ENCODE results near the gene LRRC7.

The LRRC7 gene

GRCh38 chr1:69645477-69645876, 77.8 kb downstream of the LRRC7 start:
- Histone ChIP-seq H3F3A (ENCODE audit: low read depth) (no peaks in the 10 kb centered on the region), H3K36me3 (ENCODE audit: insufficient read depth, low read length) (no peaks in the 10 kb centered on the region), H3K4me1 (ENCODE audit: insufficient read depth, low read length, poor library complexity, severe bottlenecking) (no peaks in the 10 kb centered on the region), H3K79me2 (ENCODE audit: insufficient read depth, low read length) (no peaks in the 10 kb centered on the region), H3K9me2 (replicated peaks; ENCODE audit: low read depth, low read length) (no peaks in the 10 kb centered on the region), H3K4me2 (ENCODE audit: low read depth, low read length, poor library complexity, severe bottlenecking) (no peak overlapping the region), H4K20me1 (ENCODE audit: insufficient read depth, low read length, poor library complexity, severe bottlenecking) (no peaks in the 10 kb centered on the region), H3K4me3 (ENCODE audit: low read length, poor library complexity, severe bottlenecking) (no peak overlapping the region), H3K9ac (ENCODE audit: low read depth, low read length, poor library complexity, severe bottlenecking) (no peak overlapping the region), H2AFZ (ENCODE audit: low read length) (no peak overlapping the region), H3K27me3 (ENCODE audit: insufficient read depth, low read length, poor library complexity, severe bottlenecking) (no peaks in the 10 kb centered on the region), H3K9me3 (ENCODE audit: insufficient read depth, low read depth, low read length) (no peaks in the 10 kb centered on the region)
- TF ChIP-seq CTCF (conservative IDR thresholded peaks at IDR 0.05; ENCODE audit: low read length) (no peak), EZH2phosphoT487 (IDR thresholded peaks at IDR 0.05; ENCODE audit: borderline replicate concordance) (no peak)

- Histone ChIP-seq H3K9ac (ENCODE audit: low read depth, low read length, poor library complexity, severe bottlenecking) (no peak overlapping the region), H3K9me3 (ENCODE audit: insufficient read depth, low read depth, low read length) (no peaks in the 10 kb centered on the region), H3K4me1 (ENCODE audit: insufficient read depth, low read length, poor library complexity, severe bottlenecking) (no peaks in the 10 kb centered on the region), H2AFZ (ENCODE audit: low read length) (no peak overlapping the region), H3K27me3 (ENCODE audit: insufficient read depth, low read length, poor library complexity, severe bottlenecking) (no peaks in the 10 kb centered on the region), H4K20me1 (ENCODE audit: insufficient read depth, low read length, poor library complexity, severe bottlenecking) (no peaks in the 10 kb centered on the region), H3K4me2 (ENCODE audit: low read depth, low read length, poor library complexity, severe bottlenecking) (no peak overlapping the region), H3K36me3 (ENCODE audit: insufficient read depth, low read length) (no peaks in the 10 kb centered on the region), H3K79me2 (ENCODE audit: insufficient read depth, low read length) (no peaks in the 10 kb centered on the region), H3K9me2 (replicated peaks; ENCODE audit: low read depth, low read length) (no peaks in the 10 kb centered on the region), H3F3A (ENCODE audit: low read depth) (no peaks in the 10 kb centered on the region), H3K4me3 (ENCODE audit: low read length, poor library complexity, severe bottlenecking) (no peak overlapping the region)
- TF ChIP-seq EZH2phosphoT487 (IDR thresholded peaks at IDR 0.05; ENCODE audit: borderline replicate concordance) (no peak), CTCF (conservative IDR thresholded peaks at IDR 0.05; ENCODE audit: low read length) (no peak)
These were observed 80.8 kb downstream of the LRRC7 start for GRCh38 chr1:69648486-69648885.

GRCh38 chr1:69649383-69649990, 81.8 kb downstream of the LRRC7 start:
- Histone ChIP-seq H3K4me2 (ENCODE audit: low read depth, low read length, poor library complexity, severe bottlenecking) (no peak overlapping the region), H3K4me1 (ENCODE audit: insufficient read depth, low read length, poor library complexity, severe bottlenecking) (no peaks in the 10 kb centered on the region), H3K9ac (ENCODE audit: low read depth, low read length, poor library complexity, severe bottlenecking) (no peak overlapping the region), H3K79me2 (ENCODE audit: insufficient read depth, low read length) (no peaks in the 10 kb centered on the region), H3F3A (ENCODE audit: low read depth) (no peaks in the 10 kb centered on the region), H3K9me2 (replicated peaks; ENCODE audit: low read depth, low read length) (no peaks in the 10 kb centered on the region), H3K27me3 (ENCODE audit: insufficient read depth, low read length, poor library complexity, severe bottlenecking) (no peaks in the 10 kb centered on the region), H3K4me3 (ENCODE audit: low read length, poor library complexity, severe bottlenecking) (no peak overlapping the region), H3K36me3 (ENCODE audit: insufficient read depth, low read length) (no peaks in the 10 kb centered on the region), H2AFZ (ENCODE audit: low read length) (no peak overlapping the region), H4K20me1 (ENCODE audit: insufficient read depth, low read length, poor library complexity, severe bottlenecking) (no peaks in the 10 kb centered on the region), H3K9me3 (ENCODE audit: insufficient read depth, low read depth, low read length) (no peaks in the 10 kb centered on the region)
- TF ChIP-seq EZH2phosphoT487 (IDR thresholded peaks at IDR 0.05; ENCODE audit: borderline replicate concordance): no peak
- TF ChIP-seq CTCF (conservative IDR thresholded peaks at IDR 0.05; ENCODE audit: low read length): no peak
